ENCODE data around the gene LYRM4. TPM values are rescaled to one million over a fixed set of nuclear protein-coding genes. Genes with fewer than 3 reads are reported as not detected.

LYRM4 gene
- total RNA-seq, 1 experiment from 2014 or later, result 44.3 TPM

GRCh38 chr6:5111626-5112025, 149.1 kb downstream of the LYRM4 start:
- H3K27me3 ChIP-seq (ENCODE audit: insufficient read depth, low read length), result no peaks in the 10 kb centered on the region
- H2BK12ac ChIP-seq (ENCODE audit: insufficient read length, low read depth, low read length), result no peak overlapping the region
- no peak overlapping the region for H2BK5ac ChIP-seq (ENCODE audit: insufficient read length, low read length)
- H4K5ac ChIP-seq (ENCODE audit: insufficient read length, low read depth, low read length), result no peak overlapping the region
- no peak overlapping the region for H4K8ac ChIP-seq (replicated peaks; ENCODE audit: insufficient read length, low read depth, low read length)
- no peak overlapping the region for H3K56ac ChIP-seq (ENCODE audit: insufficient read length, low read depth, low read length)
- H4K91ac ChIP-seq (ENCODE audit: insufficient read length, low read depth, low read length), result no peak overlapping the region
- no peak overlapping the region for H2BK15ac ChIP-seq (ENCODE audit: low read depth, low read length)
- peaks cover 0 to 8% (median 2%) of the 10 kb centered on the region in 3 experiments; a peak in 2 of 7 replicates for H3K36me3 Mint-ChIP-seq (ENCODE audit: insufficient read depth in 1 of 3, low read depth in 3 of 3)
- TF ChIP-seq CTCF (conservative IDR thresholded peaks at IDR 0.05), result no peak
- no peak overlapping the region for H3T11ph ChIP-seq (ENCODE audit: low read length)
- no peak overlapping the region for H3K18ac ChIP-seq (ENCODE audit: insufficient read length, low read depth, low read length)
- no peak overlapping the region for H3K27ac ChIP-seq (ENCODE audit: insufficient read length, low read depth, low read length)
- no peak overlapping the region for H2AK5ac ChIP-seq (ENCODE audit: insufficient read length, low read length)
- H3K23me2 ChIP-seq (ENCODE audit: insufficient read length, low read depth, low read length, poor library complexity, severe bottlenecking), result no peaks in the 10 kb centered on the region
- H3K4me1 Mint-ChIP-seq, result no peaks in the 10 kb centered on the region; a peak in 2 of 4 replicates
- no peak overlapping the region for H3K4me3 Mint-ChIP-seq
- no peak overlapping the region for H2BK120ac ChIP-seq (ENCODE audit: low read depth, low read length, poor library complexity, severe bottlenecking)
- H3K14ac ChIP-seq (ENCODE audit: insufficient read depth, low read length), result no peak overlapping the region
- no peak overlapping the region for H3K23ac ChIP-seq (ENCODE audit: insufficient read length, low read depth, low read length)
- no peak overlapping the region for H3K9ac ChIP-seq (ENCODE audit: extremely low read depth, insufficient read length, low read length)
- no peak overlapping the region for H3K27ac Mint-ChIP-seq
- no peaks in the 10 kb centered on the region for H3K9me3 ChIP-seq (ENCODE audit: control insufficient read depth, low read depth, low read length)
- H3K9me3 Mint-ChIP-seq, result no peaks in the 10 kb centered on the region
- H3K79me1 ChIP-seq (ENCODE audit: insufficient read depth, low read depth, low read length, poor library complexity, severe bottlenecking), result no peaks in the 10 kb centered on the region
- H3K4me1 ChIP-seq (ENCODE audit: insufficient read depth, low read length), result no peaks in the 10 kb centered on the region
- H4K20me1 ChIP-seq (ENCODE audit: control insufficient read depth, insufficient read depth, insufficient read length), result no peaks in the 10 kb centered on the region
- WGBS (ENCODE audit: extremely low coverage, insufficient read length, low lambda C conversion rate), result no CpG with 5 or more reads among the region's 7 CpGs
- no peak overlapping the region for H3K4ac ChIP-seq (ENCODE audit: low read depth, low read length)
- H3K27me3 Mint-ChIP-seq (ENCODE audit: low read depth), result 0 out of 2 replicates have a peak, but pooled peaks cover 2% of the 10 kb centered on the region
- no peak for DNase-seq
- no peak overlapping the region for H3K4me2 ChIP-seq (ENCODE audit: insufficient read depth, insufficient read length, low read length)
- no peak overlapping the region for H2BK20ac ChIP-seq (ENCODE audit: low read depth, low read length, poor library complexity, severe bottlenecking)
- no peaks in the 10 kb centered on the region for H3K79me2 ChIP-seq (ENCODE audit: insufficient read depth, low read length)
- H2AFZ ChIP-seq (ENCODE audit: low read length), result no peak overlapping the region

Measured in H9 (cell line).